Keratinocyte (primary cell): ENCODE results near the gene MINDY1. TPM values are rescaled to one million over a fixed set of nuclear protein-coding genes. Genes with fewer than 3 reads are reported as not detected.

ENCODE experiments used
- DNase-seq: peaks from one replicate; pipeline ENCODE4 v3.0.0-alpha.2; 2011; ENCODE audit warnings: low read depth, missing footprints, low spot score
- FAIRE-seq: peaks from 2 replicates; lab custom pipeline; 2011; peaks lifted over from hg19 to GRCh38; lab: Jason Lieb, UNC
- H2AFZ ChIP-seq: 2 replicates; pipeline ENCODE4 v1.6.0; 2012; ENCODE audit warnings: low read length, control low read depth, inconsistent platforms; ENCODE audit not compliant: control insufficient read depth
- H3K27ac ChIP-seq: 2 replicates; pipeline ENCODE4 v1.5.1; 2011; ENCODE audit warnings: low read length; ENCODE audit not compliant: control insufficient read depth, insufficient read depth
- H3K27me3 ChIP-seq: 3 replicates; pipeline ENCODE4 v1.6.0; 2011; ENCODE audit warnings: low read length; ENCODE audit not compliant: control insufficient read depth, insufficient read depth; ENCODE audit errors: extremely low read depth
- H3K36me3 ChIP-seq, 2 experiments: 2 replicates in 1 of 2; 3 replicates in 1 of 2; pipeline ENCODE4 v1.5.1; 2011; ENCODE audit warnings: low read length in 2 of 2, mild to moderate bottlenecking in 1 of 2; ENCODE audit not compliant: control insufficient read depth in 2 of 2, insufficient read depth in 2 of 2; ENCODE audit errors: extremely low read depth in 1 of 2
- H3K4me1 ChIP-seq: 3 replicates; pipeline ENCODE4 v1.5.1; 2011; ENCODE audit warnings: low read length; ENCODE audit not compliant: control insufficient read depth, insufficient read depth; ENCODE audit errors: extremely low read depth
- H3K4me2 ChIP-seq: 3 replicates; pipeline ENCODE4 v1.6.0; 2011; ENCODE audit warnings: low read depth, low read length; ENCODE audit not compliant: control insufficient read depth, insufficient read depth; ENCODE audit errors: extremely low read depth
- H3K4me3 ChIP-seq, 3 experiments: fragments of 200-600 bp in 1 of 3; sonication (generic) in 1 of 3; 2 replicates in 2 of 3; 3 replicates in 1 of 3; pipeline ENCODE4 v1.5.1; 2011 to 2016; ENCODE audit warnings: low read length in 3 of 3, mild to moderate bottlenecking in 3 of 3, control low read depth in 2 of 3, inconsistent platforms in 1 of 3, low read depth in 1 of 3, mixed read lengths in 1 of 3, mixed run types in 1 of 3, moderate library complexity in 1 of 3; ENCODE audit not compliant: control insufficient read depth in 2 of 3, insufficient read depth in 2 of 3; ENCODE audit errors: extremely low read depth in 1 of 3
- H3K79me2 ChIP-seq: 2 replicates; pipeline ENCODE4 v1.6.0; 2012; ENCODE audit warnings: low read length; ENCODE audit not compliant: control insufficient read depth, insufficient read depth
- H3K9ac ChIP-seq: 3 replicates; pipeline ENCODE4 v1.6.0; 2011; ENCODE audit warnings: low read length; ENCODE audit not compliant: control insufficient read depth, insufficient read depth; ENCODE audit errors: extremely low read depth
- H3K9me1 ChIP-seq: 3 replicates; pipeline ENCODE4 v1.6.0; 2011; ENCODE audit warnings: low read length; ENCODE audit not compliant: control insufficient read depth, insufficient read depth; ENCODE audit errors: extremely low read depth
- H3K9me3 ChIP-seq: 2 replicates; pipeline ENCODE4 v1.5.1; 2012; ENCODE audit warnings: low read depth, low read length; ENCODE audit not compliant: control insufficient read depth
- H4K20me1 ChIP-seq: 3 replicates; pipeline ENCODE4 v1.6.0; 2011; ENCODE audit warnings: low read length; ENCODE audit not compliant: control insufficient read depth, insufficient read depth; ENCODE audit errors: extremely low read depth
- EZH2 ChIP-seq: IDR thresholded peaks from one replicate; pipeline ENCODE4 v1.6.1; 2012; ENCODE audit warnings: inconsistent platforms, mild to moderate bottlenecking, low read length, moderate library complexity
- dilution Hi-C: fragments of 300-500 bp; cut with MboI; formaldehyde crosslinking; loops from one replicate; pipeline ENCODE4 v1.7.0; 2020; ENCODE audit warnings: low sequenced_read_pairs; ENCODE audit not compliant: extremely low pct_ligation_motif_present
- polyA plus RNA-seq, 5 experiments: library from polyadenylated mRNA; depleted of rRNA in 3 of 5; stranded (reverse) in 3 of 5; stranded (forward) in 1 of 5; unstranded in 1 of 5; fragments of >200 nt; gene quantifications; 1 replicate in 1 of 5; 2 replicates in 3 of 5; 3 replicates in 1 of 5; pipeline versions ENCODE4 v1.2.1 to v1.2.3, GENCODE V29; 2011 to 2012; ENCODE audit warnings: missing spikeins in 2 of 5, low read depth in 1 of 5, low replicate concordance in 1 of 5
- TF ChIP-seq, protein P1 (sequence below), 3 experiments: IDR thresholded peaks in 1 of 3; conservative IDR thresholded peaks in 1 of 3; optimal IDR thresholded peaks in 1 of 3; 2 replicates in 2 of 3; 3 replicates in 1 of 3; pipeline versions ENCODE3 to v1.5.1; 2011; ENCODE audit warnings: low read length in 3 of 3, mild to moderate bottlenecking in 3 of 3, moderate library complexity in 2 of 3, control low read depth in 1 of 3, inconsistent platforms in 1 of 3; ENCODE audit not compliant: insufficient read depth in 2 of 3; ENCODE audit errors: extremely low read depth in 1 of 3

Gene MINDY1
- polyA plus RNA-seq, 1 donor (not counting 4 experiments of a cell fraction or from before 2014, with no cell fraction given), result 11.2 TPM

DNA sequence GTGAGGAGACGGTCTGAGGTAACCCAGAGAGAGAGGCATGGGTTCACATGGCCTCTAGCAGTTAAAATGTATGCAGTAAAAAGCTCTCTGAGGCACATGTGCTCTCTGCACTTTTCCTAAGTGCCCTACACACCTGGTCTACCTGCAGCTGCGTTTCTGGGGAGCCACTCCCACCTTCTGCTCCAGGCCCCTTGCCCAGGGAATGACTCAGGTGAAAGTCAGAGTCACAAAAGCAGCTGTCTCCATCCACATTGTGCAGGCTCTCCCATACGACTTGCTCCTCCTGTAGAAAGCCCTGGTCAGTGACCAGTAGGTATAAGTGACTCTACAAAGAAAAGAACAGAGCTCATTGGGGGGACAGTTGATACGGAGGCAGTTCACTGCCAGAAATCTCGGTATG lies 8.8 kb downstream of the MINDY1 start:
- Histone ChIP-seq H3K36me3 (peaks cover 0 to 2% of the 10 kb centered on the region in 2 experiments), H4K20me1 (no peaks in the 10 kb centered on the region), H3K4me2 (no peak overlapping the region), H3K79me2 (no peaks in the 10 kb centered on the region), H3K4me3 (no peak overlapping the region), H2AFZ (no peak overlapping the region), H3K27me3 (no peaks in the 10 kb centered on the region), H3K9ac (no peak overlapping the region), H3K27ac (no peak overlapping the region), H3K9me3 (no peaks in the 10 kb centered on the region), H3K9me1 (no peaks in the 10 kb centered on the region), H3K4me1 (peaks cover 13% of the 10 kb centered on the region)
- no peak for DNase-seq
- TF ChIP-seq EZH2, result no peak
- TF ChIP-seq, protein P1, sequence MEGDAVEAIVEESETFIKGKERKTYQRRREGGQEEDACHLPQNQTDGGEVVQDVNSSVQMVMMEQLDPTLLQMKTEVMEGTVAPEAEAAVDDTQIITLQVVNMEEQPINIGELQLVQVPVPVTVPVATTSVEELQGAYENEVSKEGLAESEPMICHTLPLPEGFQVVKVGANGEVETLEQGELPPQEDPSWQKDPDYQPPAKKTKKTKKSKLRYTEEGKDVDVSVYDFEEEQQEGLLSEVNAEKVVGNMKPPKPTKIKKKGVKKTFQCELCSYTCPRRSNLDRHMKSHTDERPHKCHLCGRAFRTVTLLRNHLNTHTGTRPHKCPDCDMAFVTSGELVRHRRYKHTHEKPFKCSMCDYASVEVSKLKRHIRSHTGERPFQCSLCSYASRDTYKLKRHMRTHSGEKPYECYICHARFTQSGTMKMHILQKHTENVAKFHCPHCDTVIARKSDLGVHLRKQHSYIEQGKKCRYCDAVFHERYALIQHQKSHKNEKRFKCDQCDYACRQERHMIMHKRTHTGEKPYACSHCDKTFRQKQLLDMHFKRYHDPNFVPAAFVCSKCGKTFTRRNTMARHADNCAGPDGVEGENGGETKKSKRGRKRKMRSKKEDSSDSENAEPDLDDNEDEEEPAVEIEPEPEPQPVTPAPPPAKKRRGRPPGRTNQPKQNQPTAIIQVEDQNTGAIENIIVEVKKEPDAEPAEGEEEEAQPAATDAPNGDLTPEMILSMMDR (optimal IDR thresholded peaks at IDR 0.05 in 1 of 3, IDR thresholded peaks at IDR 0.05 in 1 of 3, conservative IDR thresholded peaks at IDR 0.05 in 1 of 3; ENCODE audit: extremely low read depth in 1 of 3, insufficient read depth in 2 of 3, low read length in 3 of 3), result no peak
- dilution Hi-C loops, result no loop called here
- no peak for FAIRE-seq

DNA sequence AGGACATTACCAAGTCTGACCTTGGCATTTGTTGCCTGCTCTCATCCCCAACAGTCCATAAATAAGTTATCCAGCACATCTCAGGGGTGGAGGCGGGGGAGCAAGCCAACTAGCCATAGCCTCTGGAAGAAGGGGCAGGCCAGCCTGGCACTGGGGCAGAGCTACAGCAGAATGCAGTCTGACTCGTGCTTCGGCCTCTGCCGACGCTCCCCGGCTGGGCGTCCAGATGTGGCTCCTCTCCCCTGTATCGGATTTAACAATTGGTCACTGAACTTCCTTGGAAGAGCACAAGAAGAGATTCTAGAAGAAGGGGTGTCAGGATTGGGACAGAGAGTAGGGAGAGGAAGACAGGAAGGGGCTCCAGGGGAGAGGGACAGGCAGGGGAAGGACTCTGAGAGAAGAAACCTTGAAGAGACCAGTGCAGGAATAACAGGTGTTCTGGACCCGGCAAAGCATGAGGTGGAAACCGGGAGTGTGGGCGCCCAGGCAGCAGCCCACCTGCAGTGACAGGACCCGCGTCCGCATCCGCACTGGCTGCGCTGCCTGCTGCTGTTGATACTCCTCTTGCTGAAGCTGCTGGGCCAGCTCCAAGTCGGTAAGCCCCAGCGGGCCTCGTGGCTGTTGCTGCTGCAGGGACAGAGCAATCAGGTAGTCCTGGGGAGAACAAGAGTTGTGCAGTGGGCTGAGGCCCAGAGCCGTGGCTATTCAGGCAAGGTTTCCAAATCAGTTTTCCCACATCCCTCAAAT lies 9.4 kb downstream of the MINDY1 start:
- Histone ChIP-seq H2AFZ (no peak overlapping the region), H3K36me3 (peaks cover 0 to 2% of the 10 kb centered on the region in 2 experiments), H3K9ac (no peak overlapping the region), H3K9me1 (no peaks in the 10 kb centered on the region), H3K79me2 (no peaks in the 10 kb centered on the region), H3K4me1 (peaks cover 13% of the 10 kb centered on the region), H3K4me3 (no peak overlapping the region), H3K27me3 (no peaks in the 10 kb centered on the region), H3K27ac (no peak overlapping the region), H4K20me1 (no peaks in the 10 kb centered on the region), H3K4me2 (no peak overlapping the region), H3K9me3 (no peaks in the 10 kb centered on the region)
- dilution Hi-C loops, result no loop called here
- FAIRE-seq (no peak), DNase-seq (no peak)
- TF ChIP-seq, protein P1 (optimal IDR thresholded peaks at IDR 0.05 in 1 of 3, IDR thresholded peaks at IDR 0.05 in 1 of 3, conservative IDR thresholded peaks at IDR 0.05 in 1 of 3; ENCODE audit: extremely low read depth in 1 of 3, insufficient read depth in 2 of 3, low read length in 3 of 3), result no peak
- TF ChIP-seq EZH2, result no peak
